ENCODE data around the gene LGI1.
A peak's percentile ranks its signal among the peaks of the same experiment; 100 is the strongest.
"Not testable (repeated sequence)": the region's sequence is repeated elsewhere in the genome, so short reads cannot be mapped to it uniquely, and the experiment has no call there.

Gene LGI1

GRCh38 chr10:93813507-93814465 is 56.0 kb downstream of the LGI1 start:
- DNase-seq: peak; percentile 41 to 50

- DNase-seq: no peak
These were observed 57.8 kb downstream of the LGI1 start for GRCh38 chr10:93815304-93816096.

DNA sequence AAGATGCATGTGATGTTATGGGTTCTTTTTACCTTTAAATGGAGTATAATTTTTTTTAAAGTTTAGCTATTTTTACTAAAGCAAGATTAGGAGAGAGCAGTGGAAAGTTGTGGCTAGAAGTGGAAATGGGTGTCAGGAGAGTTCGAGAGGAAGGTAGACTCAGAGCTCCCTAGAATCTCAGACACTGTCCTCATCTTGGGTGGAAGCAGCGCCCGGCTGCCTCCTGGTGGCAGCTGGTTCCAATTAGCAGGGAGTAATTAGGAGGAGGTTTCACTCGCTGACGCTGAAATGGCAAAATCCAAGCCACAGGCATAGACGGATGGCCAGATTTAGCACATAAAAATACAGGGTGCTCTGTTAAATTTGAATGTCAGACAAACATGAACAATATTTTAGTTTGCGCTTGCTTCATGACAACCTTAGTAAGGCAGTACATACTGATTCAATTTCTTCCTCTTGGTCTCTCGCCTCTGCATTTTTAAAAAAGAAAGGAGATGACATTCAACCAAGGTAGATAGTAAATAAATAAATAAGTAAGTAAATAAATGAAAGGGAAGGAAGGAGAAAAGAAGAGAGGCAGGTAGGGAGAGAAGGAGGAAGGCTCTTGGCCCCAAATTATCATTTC is 58.5 kb downstream of the LGI1 start:
- peak; percentile 19 to 53 for DNase-seq

DNA sequence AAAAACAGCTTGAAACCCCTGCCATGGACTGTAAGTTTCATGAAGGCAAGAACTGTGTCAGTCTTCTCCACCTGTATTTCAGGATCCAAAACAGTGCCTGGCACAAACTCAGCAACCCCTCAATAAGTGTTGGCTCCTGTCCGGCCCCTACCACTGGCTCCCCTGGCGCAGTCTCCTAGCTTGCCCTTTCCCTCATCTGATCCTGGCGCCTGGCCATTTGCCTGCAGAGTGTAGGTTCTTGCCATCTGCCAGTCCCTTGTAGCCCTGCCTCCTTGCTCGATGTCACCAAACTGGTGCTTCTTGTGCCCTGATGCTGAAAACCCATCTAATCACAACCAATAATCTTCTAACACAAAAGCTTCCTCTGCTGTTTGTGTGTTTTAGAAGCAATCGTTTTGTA is 60.4 kb downstream of the LGI1 start:
- DNase-seq: no peak

DNA sequence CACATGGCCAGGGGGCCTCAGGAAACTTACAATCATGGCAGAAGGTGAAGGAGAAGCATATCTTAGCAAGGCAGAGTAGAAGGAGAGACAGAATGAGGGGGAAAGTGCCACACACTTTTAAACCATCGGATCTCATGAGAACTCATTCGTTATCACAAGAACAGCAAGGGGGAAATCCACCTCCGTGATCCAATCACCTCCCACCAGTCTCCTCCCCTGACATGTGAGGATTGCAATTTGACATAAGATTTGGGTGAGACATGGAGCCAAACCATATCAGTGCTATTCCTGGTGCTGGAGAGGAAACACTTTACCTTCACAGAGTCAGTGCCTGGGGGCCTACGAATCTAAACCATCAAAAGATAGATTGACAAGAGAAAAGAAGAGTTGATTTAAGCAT is 61.8 kb downstream of the LGI1 start:
- no peak for DNase-seq

DNA sequence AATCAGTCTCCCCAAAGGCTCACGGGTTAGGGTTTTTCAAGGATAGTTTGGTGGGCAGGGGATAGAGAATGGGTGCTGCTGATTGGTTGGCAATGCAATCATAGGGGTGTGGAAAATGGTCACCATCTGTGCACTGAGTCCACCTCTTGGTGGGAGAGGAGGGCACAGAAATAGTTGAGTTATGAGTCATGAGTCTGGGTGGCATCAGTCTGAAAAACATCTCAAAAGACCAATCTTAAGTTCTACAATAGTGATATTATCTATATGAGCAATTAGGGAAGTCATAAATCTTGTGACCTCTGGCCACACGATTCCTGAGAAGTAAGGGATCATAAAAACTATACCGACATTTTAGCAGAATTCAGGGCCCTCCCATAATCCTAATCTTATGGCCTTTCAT is 62.7 kb downstream of the LGI1 start:
- no peak for DNase-seq

- no peak for DNase-seq
These were observed 63.5 kb downstream of the LGI1 start for GRCh38 chr10:93821051-93821772.

DNA sequence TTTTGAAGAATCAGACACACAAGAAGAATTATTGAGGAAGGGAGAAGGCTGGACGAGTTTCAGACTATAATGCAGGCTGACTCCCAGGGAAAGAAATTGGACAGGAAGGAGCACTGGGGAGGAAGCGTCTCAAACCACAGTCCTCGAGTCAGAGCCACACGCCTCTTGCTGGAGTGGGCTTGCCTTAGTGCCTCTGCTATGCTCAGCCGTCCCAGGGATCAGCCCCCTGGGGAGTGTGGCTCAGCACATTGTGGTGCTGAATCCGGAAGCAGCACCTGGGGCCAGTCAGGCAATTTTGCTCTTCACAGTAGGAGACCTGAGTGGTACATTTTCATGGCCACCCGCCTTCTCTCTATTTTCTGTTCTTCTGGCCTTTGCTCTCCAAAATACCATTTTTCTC is 68.6 kb downstream of the LGI1 start:
- no peak for DNase-seq

DNA sequence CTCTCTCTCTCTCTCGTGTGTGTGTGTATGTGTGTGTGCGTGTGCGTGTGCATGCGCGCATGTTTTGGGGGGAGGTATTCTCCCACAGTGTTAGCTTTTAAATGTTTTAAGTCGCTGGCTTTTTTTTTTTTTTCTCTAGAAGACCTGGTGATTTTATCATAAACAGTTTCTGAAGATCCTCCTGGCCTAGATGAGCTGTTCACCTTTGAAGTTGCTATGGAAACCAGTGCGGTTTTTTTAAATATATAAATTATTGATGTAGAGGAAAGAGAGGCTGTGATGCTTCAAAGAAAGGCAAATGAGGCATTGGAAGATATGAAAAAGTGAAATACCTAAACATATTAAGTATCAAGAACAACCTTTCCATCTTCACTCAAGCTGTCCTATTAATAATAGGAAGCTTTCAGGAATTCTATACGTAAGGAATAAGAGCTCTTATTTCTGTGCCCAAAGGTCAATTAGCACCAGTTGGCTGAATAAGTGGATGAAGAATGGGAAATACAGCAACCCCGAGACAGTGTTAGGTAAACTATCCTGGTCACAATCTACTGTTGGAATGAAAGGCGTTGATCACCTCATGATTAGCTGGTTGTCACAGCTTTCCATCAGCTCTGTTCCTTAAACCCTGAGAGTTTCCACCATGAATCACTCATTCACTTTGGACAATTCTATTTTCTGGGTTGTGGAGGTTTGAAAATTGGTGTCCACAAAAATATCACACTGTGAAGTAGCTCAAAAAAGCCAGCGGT is 69.5 kb downstream of the LGI1 start:
- no peak for DNase-seq

GRCh38 chr10:93831065-93831464 is 73.3 kb downstream of the LGI1 start:
- not testable (repeated sequence) for DNase-seq

- DNase-seq: no peak
These were observed 78.0 kb downstream of the LGI1 start for GRCh38 chr10:93835770-93836169.

GRCh38 chr10:93837822-93838221 is 80.1 kb downstream of the LGI1 start:
- no peak for DNase-seq

DNA sequence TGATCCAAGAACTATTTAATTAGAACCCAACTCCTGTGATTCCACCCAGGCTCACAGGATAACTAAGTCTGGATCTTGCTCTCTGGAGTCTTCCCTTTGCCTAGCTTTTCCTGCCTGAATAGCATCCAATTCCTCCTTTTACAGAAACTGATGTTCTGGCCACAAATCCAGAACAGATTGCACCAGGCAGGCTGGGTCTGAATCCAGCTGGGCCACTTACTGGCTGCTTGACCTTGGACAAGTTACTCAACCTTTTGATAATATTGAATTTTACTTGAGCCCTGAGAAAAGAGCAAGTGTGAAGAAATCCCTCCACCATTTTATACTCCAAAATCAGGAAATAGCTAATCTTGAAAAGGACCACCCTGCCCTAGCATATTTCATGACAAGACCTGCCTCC is 80.5 kb downstream of the LGI1 start:
- DNase-seq: no peak

DNA sequence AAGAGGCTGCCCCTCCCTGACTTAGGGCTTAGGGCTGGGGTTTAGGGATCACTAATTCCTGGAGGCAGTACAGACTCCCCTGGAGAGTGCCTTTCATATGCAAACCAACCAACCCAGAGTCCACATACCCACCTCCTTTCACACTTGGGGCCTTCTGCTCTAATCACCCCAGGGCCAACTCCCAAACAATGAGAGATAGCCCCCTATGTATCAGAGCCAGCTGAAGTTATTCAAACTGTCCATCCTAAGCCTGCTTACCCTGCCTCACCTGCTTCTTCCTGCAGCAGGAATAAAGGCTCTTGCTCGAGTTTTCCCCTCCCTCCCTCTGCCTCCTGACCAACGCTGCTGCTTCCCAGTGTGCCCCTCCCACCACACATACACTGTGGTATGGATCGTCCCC is 84.2 kb downstream of the LGI1 start:
- no peak for DNase-seq

- no peak for DNase-seq
These were observed 87.4 kb downstream of the LGI1 start for GRCh38 chr10:93844979-93845626.

Data from AML-193 (cell line).